GM12878 (cell line): ENCODE measurements around the gene CKB. TPM values are rescaled to one million over a fixed set of nuclear protein-coding genes. Genes with fewer than 3 reads are reported as not detected.

Source experiments
- ATAC-seq: fragments of 200-7000 bp; cut with Tn5 transposase; 3 replicates; pipeline ENCODE4 v1.9.1; 2020; ENCODE audit warnings: mild to moderate bottlenecking, moderate library complexity
- BruUV-seq: library from RNA; stranded (reverse); fragments of 400-500 nt; replicated peaks from 2 replicates; lab custom pipeline; 2021; lab: Mats Ljungman, UMichigan
- CTCF ChIA-PET: fragments of 300-600 bp; sonication (Branson Sonifier 250); formaldehyde crosslinking; extraction: SDS; loops from one replicate; lab custom pipeline; 2021; ENCODE audit warnings: inconsistent platforms; lab: Yijun Ruan, JAX
- POLR2A ChIA-PET: fragments of 350-600 bp; formaldehyde crosslinking; extraction: SDS; loops from one replicate; lab custom pipeline; 2021; ENCODE audit warnings: inconsistent platforms; lab: Charles Lee
- RAD21 ChIA-PET: fragments of 300-600 bp; sonication (Branson Sonifier 250); formaldehyde crosslinking; loops from one replicate; lab custom pipeline; 2023; ENCODE audit warnings: antibody characterized with exemption; ENCODE audit not compliant: unreplicated experiment; lab: Charles Lee
- SMC1A ChIA-PET: fragments of 300-600 bp; sonication (Branson Sonifier 250); formaldehyde crosslinking; loops from one replicate; lab custom pipeline; 2023; ENCODE audit not compliant: unreplicated experiment, uncharacterized antibody; lab: Charles Lee
- DNase-seq: peaks from one replicate; pipeline ENCODE4 v3.0.0-alpha.2; 2011; ENCODE audit warnings: low read depth, low spot score
- FAIRE-seq: peaks from 3 replicates; lab custom pipeline; 2011; peaks lifted over from hg19 to GRCh38; lab: Jason Lieb, UNC
- H2AFZ ChIP-seq: 2 replicates; pipeline ENCODE4 v1.6.0; 2011; ENCODE audit warnings: low read depth, low read length, control low read depth; ENCODE audit not compliant: control insufficient read depth
- H3K27ac ChIP-seq: 2 replicates; pipeline ENCODE4 v1.5.1; 2011; ENCODE audit warnings: control low read depth; ENCODE audit not compliant: control insufficient read depth, insufficient read depth
- H3K27me3 ChIP-seq, 2 experiments: replicated peaks in 1 of 2; 2 replicates each; pipeline versions ENCODE4 v1.6.0 to v1.6.1; 2011; ENCODE audit warnings: low read length in 1 of 2; ENCODE audit not compliant: control insufficient read depth in 2 of 2, insufficient read depth in 2 of 2
- H3K36me3 ChIP-seq, 2 experiments: 2 replicates each; pipeline ENCODE4 v1.5.1; 2011; ENCODE audit warnings: low read length in 1 of 2; ENCODE audit not compliant: control insufficient read depth in 2 of 2, insufficient read depth in 2 of 2
- H3K4me1 ChIP-seq: 2 replicates; pipeline ENCODE4 v1.6.1; 2011; ENCODE audit warnings: mild to moderate bottlenecking, low read length, moderate library complexity, mixed read lengths; ENCODE audit not compliant: control insufficient read depth, insufficient read depth
- H3K4me2 ChIP-seq: 2 replicates; pipeline ENCODE4 v1.6.0; 2011; ENCODE audit warnings: control low read depth; ENCODE audit not compliant: control insufficient read depth, insufficient read depth
- H3K4me3 ChIP-seq: fragments of 200-600 bp; sonication (generic); 2 replicates; pipeline ENCODE4 v1.5.1; 2016
- H3K79me2 ChIP-seq: 2 replicates; pipeline ENCODE4 v1.6.0; 2011; ENCODE audit warnings: low read length; ENCODE audit not compliant: control insufficient read depth, insufficient read depth
- H3K9ac ChIP-seq: 2 replicates; pipeline ENCODE4 v1.8.0; 2011; ENCODE audit warnings: low read length, control low read depth, mixed read lengths; ENCODE audit not compliant: control insufficient read depth, insufficient read depth
- H3K9me3 ChIP-seq: replicated peaks from 3 replicates; pipeline ENCODE4 v1.5.1; 2011; ENCODE audit warnings: mild to moderate bottlenecking, low read length; ENCODE audit not compliant: control insufficient read depth, insufficient read depth
- H4K20me1 ChIP-seq: 2 replicates; pipeline ENCODE4 v1.6.0; 2011; ENCODE audit not compliant: control insufficient read depth, insufficient read depth
- BHLHE40 ChIP-seq, 2 experiments: fragments of 450-650 bp in 1 of 2; IDR thresholded peaks; 2 replicates each; pipeline ENCODE4 v1.6.1; 2011 to 2017; ENCODE audit warnings: low read depth in 2 of 2, borderline replicate concordance in 1 of 2, improper control_type of control experiment in 1 of 2, low read length in 1 of 2, mild to moderate bottlenecking in 1 of 2
- CREB1 ChIP-seq: IDR thresholded peaks from 2 replicates; pipeline ENCODE4 v1.6.1; 2012; ENCODE audit warnings: low read depth, mild to moderate bottlenecking, inconsistent platforms
- EGR1 ChIP-seq, 2 experiments: IDR thresholded peaks; 1 replicate in 1 of 2; 2 replicates in 1 of 2; pipeline ENCODE4 v1.6.1; 2011 to 2012; ENCODE audit warnings: low read depth in 2 of 2, low read length in 2 of 2, borderline replicate concordance in 1 of 2, mild to moderate bottlenecking in 1 of 2, moderate library complexity in 1 of 2
- EP300 ChIP-seq, 2 experiments: fragments of 150-350 bp in 1 of 2; IDR thresholded peaks; 2 replicates each; pipeline ENCODE4 v1.6.1; 2011 to 2012; ENCODE audit warnings: low read depth in 2 of 2, low read length in 2 of 2, borderline replicate concordance in 1 of 2, improper control_type of control experiment in 1 of 2, inconsistent platforms in 1 of 2; ENCODE audit not compliant: control insufficient read depth in 1 of 2
- GABPA ChIP-seq: IDR thresholded peaks from 2 replicates; pipeline ENCODE4 v1.6.1; 2014; ENCODE audit warnings: antibody characterized with exemption, low read depth, mild to moderate bottlenecking, inconsistent platforms
- HDAC6 ChIP-seq: fragments of 200-600 bp; sonication (generic); IDR thresholded peaks from one replicate; pipeline ENCODE4 v1.8.0; 2017; ENCODE audit warnings: antibody characterized with exemption; ENCODE audit not compliant: unreplicated experiment
- IKZF1 ChIP-seq: fragments of 450-650 bp; conservative IDR thresholded peaks from 2 replicates; pipeline ENCODE4 v1.6.1; 2017; ENCODE audit warnings: antibody characterized with exemption, mild to moderate bottlenecking
- MXI1 ChIP-seq: fragments of 150-350 bp; IDR thresholded peaks from 2 replicates; pipeline ENCODE4 v1.6.1; 2011; ENCODE audit warnings: low read depth, mild to moderate bottlenecking, inconsistent platforms, low read length, improper control_type of control experiment
- SRF ChIP-seq, 2 experiments: IDR thresholded peaks; 2 replicates each; pipeline ENCODE4 v1.6.1; 2011; ENCODE audit warnings: low read depth in 2 of 2, low read length in 2 of 2, mild to moderate bottlenecking in 1 of 2, moderate library complexity in 1 of 2
- YBX1 ChIP-seq: fragments of 450-650 bp; IDR thresholded peaks from 2 replicates; pipeline ENCODE4 v1.6.1; 2016; ENCODE audit warnings: antibody characterized with exemption
- ZNF207 ChIP-seq: fragments of 450-650 bp; IDR thresholded peaks from 2 replicates; pipeline ENCODE4 v1.6.1; 2014; ENCODE audit warnings: antibody characterized with exemption, mild to moderate bottlenecking, borderline replicate concordance
- WGBS: methylation state at CpG from one replicate; pipeline ENCODE4 v1.1.6; 2016; ENCODE audit warnings: low lambda C conversion rate; ENCODE audit not compliant: insufficient replicate concordance, insufficient coverage; ENCODE audit errors: missing lambda C conversion rate; 5-methylcytosine and 5-hydroxymethylcytosine counted together
- in situ Hi-C: fragments of 300-500 bp; cut with MboI; formaldehyde crosslinking; loops from 9 replicates; pipeline ENCODE4 v1.14.3; 2018; ENCODE audit warnings: mixed read lengths
- intact Hi-C: fragments of 100-400 bp; cut with micrococcal nuclease; formaldehyde crosslinking; loops from one replicate; pipeline ENCODE4 v1.14.2; 2022; ENCODE audit not compliant: unreplicated experiment
- polyA plus RNA-seq, 11 experiments: library from polyadenylated mRNA; depleted of rRNA in 4 of 11; unstranded in 6 of 11; stranded (reverse) in 5 of 11; fragments of >200 nt; fragmentation: Nextera tagmentation in 4 of 11; fragmentation: Illumina TruSeq in 1 of 11; extraction: Ambion mirVana in 4 of 11; extraction: Trizol in 1 of 11; gene quantifications; 1 replicate in 1 of 11; 2 replicates in 10 of 11; pipeline versions ENCODE4 v1.2.1 to v1.2.3, GENCODE V29; 2011 to 2016; ENCODE audit warnings: inconsistent platforms in 2 of 11, missing spikeins in 2 of 11, low read depth in 1 of 11
- total RNA-seq, 4 experiments: library from RNA; depleted of rRNA in 3 of 4; stranded (reverse); fragments of >200 nt in 3 of 4; fragmentation: Illumina TruSeq in 1 of 4; extraction: Trizol in 1 of 4; gene quantifications; 2 replicates each; pipeline versions ENCODE4 v1.2.1 to v1.2.3, GENCODE V29; 2013 to 2021
- TF ChIP-seq, protein P1 (sequence below): fragments of 450-650 bp; IDR thresholded peaks from 2 replicates; pipeline ENCODE4 v1.6.1; 2017; ENCODE audit warnings: low read depth, mild to moderate bottlenecking, moderate library complexity
- TF ChIP-seq, protein P2 (sequence below): fragments of 150-350 bp; IDR thresholded peaks from 2 replicates; pipeline ENCODE4 v1.6.1; 2014; ENCODE audit warnings: mild to moderate bottlenecking, low read depth, low read length
- TF ChIP-seq, protein P3 (sequence below): fragments of 450-650 bp; IDR thresholded peaks from 2 replicates; pipeline ENCODE4 v1.6.1; 2016; ENCODE audit warnings: mild to moderate bottlenecking
- TF ChIP-seq, protein P4 (sequence below): IDR thresholded peaks from 2 replicates; pipeline ENCODE4 v1.6.1; 2011; ENCODE audit warnings: low read depth, mild to moderate bottlenecking, low read length, moderate library complexity, borderline replicate concordance; ENCODE audit errors: extremely low read depth

Gene CKB
- total and polyA plus RNA-seq, 10 of the 15 experiments (the other 5 are each of a cell fraction or from before 2014, with no cell fraction given): 0.40 to 6.1 (median 2.3) TPM

DNA sequence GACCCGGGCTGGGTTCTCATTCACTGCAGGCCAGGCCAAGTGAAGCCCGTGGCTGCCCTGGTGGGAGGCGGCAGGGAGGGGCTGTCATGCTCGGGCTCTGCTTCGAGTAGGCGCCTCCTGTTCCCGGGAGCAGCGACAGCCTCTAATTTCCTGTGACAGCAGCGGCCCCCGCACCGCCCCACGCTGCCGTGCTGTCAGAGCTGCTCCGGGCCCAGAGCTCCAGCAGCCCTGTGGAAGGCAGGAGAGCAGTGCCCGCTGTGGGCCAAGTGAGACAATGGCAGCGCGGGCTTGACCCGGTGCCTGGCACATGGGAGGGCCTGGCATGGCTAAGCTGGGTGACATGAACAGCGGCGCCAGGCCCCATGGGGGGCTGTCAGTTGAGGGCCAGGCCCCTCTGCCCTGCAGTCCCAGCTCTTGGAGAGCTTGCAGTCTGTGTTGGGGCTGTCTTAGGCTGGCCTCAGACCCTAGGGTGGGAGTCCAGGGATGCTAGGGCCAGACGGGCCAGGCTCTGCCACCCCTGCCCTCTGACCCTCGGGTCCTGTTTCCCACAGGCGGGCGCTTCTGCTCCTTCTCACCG lies 11.5 kb upstream of the CKB start (continued):
- TF ChIP-seq EP300 (IDR thresholded peaks at IDR 0.05; ENCODE audit: borderline replicate concordance in 1 of 2, control insufficient read depth in 1 of 2, low read depth in 2 of 2, low read length in 2 of 2): no peak
- TF ChIP-seq, protein P1, sequence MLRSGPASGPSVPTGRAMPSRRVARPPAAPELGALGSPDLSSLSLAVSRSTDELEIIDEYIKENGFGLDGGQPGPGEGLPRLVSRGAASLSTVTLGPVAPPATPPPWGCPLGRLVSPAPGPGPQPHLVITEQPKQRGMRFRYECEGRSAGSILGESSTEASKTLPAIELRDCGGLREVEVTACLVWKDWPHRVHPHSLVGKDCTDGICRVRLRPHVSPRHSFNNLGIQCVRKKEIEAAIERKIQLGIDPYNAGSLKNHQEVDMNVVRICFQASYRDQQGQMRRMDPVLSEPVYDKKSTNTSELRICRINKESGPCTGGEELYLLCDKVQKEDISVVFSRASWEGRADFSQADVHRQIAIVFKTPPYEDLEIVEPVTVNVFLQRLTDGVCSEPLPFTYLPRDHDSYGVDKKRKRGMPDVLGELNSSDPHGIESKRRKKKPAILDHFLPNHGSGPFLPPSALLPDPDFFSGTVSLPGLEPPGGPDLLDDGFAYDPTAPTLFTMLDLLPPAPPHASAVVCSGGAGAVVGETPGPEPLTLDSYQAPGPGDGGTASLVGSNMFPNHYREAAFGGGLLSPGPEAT: no peak
- no peak for TF ChIP-seq BHLHE40 (IDR thresholded peaks at IDR 0.05; ENCODE audit: borderline replicate concordance in 1 of 2, low read depth in 2 of 2, low read length in 1 of 2)
- TF ChIP-seq ZNF207: no peak
- TF ChIP-seq IKZF1: no peak
- TF ChIP-seq, all 136 proteins: peak for 0

DNA sequence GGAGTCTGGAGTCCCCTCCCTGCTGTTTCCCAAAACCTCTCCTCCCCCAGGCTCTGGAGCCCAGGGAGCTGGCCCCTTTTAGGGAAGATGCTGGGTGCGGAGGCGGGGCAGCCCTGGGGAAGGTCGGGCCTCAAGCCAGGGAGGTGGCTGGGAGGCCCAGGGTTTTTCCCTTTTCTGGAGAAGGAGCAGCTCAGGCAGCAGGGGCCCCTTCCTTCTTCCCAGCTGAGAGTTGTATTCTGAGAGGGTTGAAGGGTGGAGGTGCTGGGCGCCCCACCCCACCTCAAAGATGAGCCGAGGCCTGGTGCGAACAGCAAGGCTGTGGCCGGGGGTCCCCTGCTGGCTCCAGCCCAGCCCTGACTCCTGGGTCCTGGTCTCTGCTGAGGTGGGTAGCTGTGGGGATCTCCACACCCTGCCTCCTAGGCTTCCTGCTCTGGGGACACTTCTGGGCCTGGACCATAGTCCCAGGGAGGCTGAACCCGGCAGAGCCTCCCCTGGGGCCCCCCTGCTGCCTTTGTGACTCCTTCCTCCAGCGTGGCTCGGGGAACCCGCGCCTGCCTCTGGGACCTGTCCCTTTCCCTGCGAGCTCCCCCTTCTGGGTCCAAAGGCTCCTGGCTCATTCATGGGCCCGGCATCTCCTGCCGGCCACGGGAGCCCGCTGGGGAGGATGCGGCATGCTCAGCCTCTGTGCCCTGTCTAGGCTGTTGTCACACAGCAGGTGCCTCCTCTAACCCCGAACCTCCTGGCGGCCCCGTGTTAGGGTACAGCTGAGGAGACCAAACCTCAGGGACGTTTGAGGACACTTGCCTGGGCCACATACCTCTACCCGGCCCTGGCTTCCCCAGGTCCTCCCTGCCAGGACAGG lies 10.7 kb upstream of the CKB start:
- ChIA-PET CTCF (no interaction called here), POLR2A (no interaction called here), RAD21 (interaction anchor here (1.0 kb wide), 1 partner anchor 15 kb away, joined by 3 read pairs; no protein-coding TSS in a partner anchor), SMC1A (no interaction called here)
- H3K4me1 ChIP-seq: peaks cover 6% of the 10 kb centered on the region
- no peak overlapping the region for H3K4me3 ChIP-seq
- no peaks in the 10 kb centered on the region for H3K9me3 ChIP-seq
- H3K4me2 ChIP-seq: no peak overlapping the region
- ATAC-seq: no peak
- no peaks in the 10 kb centered on the region for H4K20me1 ChIP-seq
- FAIRE-seq: no peak
- in situ Hi-C loops: no loop called here
- H2AFZ ChIP-seq: no peak overlapping the region
- BruUV-seq: no TSS peak
- H3K27me3 ChIP-seq: no peaks in the 10 kb centered on the region
- H3K27ac ChIP-seq: no peak overlapping the region
- peaks cover 26% of the 10 kb centered on the region for H3K79me2 ChIP-seq
- no peak overlapping the region for H3K9ac ChIP-seq
- H3K36me3 ChIP-seq: peaks cover 0 to 6% of the 10 kb centered on the region in 2 experiments; a peak in 2 of 4 replicates
- no peak for DNase-seq
- intact Hi-C loops: no loop called here
- WGBS: 81% methylated on average over 23 of the region's 23 CpGs
- no peak for TF ChIP-seq GABPA
- TF ChIP-seq ZNF207: no peak
- TF ChIP-seq MXI1: no peak
- TF ChIP-seq, protein P2, sequence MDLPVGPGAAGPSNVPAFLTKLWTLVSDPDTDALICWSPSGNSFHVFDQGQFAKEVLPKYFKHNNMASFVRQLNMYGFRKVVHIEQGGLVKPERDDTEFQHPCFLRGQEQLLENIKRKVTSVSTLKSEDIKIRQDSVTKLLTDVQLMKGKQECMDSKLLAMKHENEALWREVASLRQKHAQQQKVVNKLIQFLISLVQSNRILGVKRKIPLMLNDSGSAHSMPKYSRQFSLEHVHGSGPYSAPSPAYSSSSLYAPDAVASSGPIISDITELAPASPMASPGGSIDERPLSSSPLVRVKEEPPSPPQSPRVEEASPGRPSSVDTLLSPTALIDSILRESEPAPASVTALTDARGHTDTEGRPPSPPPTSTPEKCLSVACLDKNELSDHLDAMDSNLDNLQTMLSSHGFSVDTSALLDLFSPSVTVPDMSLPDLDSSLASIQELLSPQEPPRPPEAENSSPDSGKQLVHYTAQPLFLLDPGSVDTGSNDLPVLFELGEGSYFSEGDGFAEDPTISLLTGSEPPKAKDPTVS: no peak
- no peak for TF ChIP-seq EGR1 (IDR thresholded peaks at IDR 0.05; ENCODE audit: borderline replicate concordance in 1 of 2, low read depth in 2 of 2, low read length in 2 of 2)
- no peak for TF ChIP-seq SRF (IDR thresholded peaks at IDR 0.05; ENCODE audit: low read depth in 2 of 2, low read length in 2 of 2)
- no peak for TF ChIP-seq HDAC6
- TF ChIP-seq, protein P3, sequence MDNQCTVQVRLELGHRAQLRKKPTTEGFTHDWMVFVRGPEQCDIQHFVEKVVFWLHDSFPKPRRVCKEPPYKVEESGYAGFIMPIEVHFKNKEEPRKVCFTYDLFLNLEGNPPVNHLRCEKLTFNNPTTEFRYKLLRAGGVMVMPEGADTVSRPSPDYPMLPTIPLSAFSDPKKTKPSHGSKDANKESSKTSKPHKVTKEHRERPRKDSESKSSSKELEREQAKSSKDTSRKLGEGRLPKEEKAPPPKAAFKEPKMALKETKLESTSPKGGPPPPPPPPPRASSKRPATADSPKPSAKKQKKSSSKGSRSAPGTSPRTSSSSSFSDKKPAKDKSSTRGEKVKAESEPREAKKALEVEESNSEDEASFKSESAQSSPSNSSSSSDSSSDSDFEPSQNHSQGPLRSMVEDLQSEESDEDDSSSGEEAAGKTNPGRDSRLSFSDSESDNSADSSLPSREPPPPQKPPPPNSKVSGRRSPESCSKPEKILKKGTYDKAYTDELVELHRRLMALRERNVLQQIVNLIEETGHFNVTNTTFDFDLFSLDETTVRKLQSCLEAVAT: no peak
- no peak for TF ChIP-seq YBX1
- no peak for TF ChIP-seq CREB1
- TF ChIP-seq, protein P4, sequence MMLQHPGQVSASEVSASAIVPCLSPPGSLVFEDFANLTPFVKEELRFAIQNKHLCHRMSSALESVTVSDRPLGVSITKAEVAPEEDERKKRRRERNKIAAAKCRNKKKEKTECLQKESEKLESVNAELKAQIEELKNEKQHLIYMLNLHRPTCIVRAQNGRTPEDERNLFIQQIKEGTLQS: no peak
